Measurements from ENCODE around the gene SLC26A3.

Gene SLC26A3

DNA sequence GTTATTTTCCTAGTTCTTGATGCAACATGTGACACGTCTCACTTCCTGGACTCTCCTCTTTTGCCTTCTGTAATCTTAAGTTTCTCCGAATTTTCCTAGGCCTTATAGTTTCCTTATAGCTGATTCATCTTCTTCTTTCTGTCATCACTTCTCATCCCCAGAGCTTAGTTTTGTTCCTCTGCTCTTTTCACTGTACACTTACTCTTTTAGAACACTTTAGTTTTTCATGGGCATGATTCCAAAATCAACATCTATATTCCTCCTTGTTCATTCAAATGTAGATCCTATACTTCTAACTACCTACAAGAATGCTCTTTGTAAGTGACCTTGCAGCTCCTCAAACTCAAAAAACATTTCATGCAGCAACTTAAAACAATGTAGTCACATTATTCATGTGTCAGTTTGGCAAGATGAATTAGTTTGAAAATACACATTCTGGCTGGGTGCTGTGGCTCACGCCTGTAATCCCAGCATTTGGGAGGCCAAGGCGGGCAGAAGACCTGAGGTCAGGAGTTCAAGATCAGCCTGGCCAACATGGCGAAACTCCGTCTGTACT, 13.1 kb upstream of the SLC26A3 start:
- DNase-seq: no peak

DNA sequence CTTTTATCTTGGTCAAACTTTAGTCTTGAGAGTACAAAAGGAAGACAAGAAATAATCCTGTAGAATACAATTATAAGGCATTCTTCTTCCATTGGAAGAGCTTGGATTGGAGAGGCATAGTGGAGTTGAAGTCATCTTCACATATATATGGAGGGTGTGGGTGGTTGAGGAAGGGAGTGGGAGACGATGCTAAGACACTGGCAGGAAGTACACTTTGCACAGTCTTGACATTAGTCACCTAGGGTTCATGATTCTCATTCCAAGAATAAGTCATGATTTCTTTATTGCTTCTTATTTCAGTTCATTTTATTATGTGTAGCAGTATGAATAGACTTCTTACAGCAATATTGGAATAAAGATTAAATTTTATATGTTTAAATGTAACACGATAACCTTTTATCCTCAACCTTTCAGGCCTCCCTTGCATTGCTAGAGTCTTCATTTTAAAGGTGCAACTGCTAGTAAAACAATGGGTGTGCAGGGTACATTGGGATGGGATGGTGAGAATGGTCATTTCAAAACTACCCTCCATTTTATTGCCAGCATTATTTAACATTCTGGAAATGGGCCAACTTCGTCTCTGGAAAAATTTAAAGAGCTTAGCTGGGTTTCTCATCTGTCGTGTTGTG, 12.3 kb upstream of the SLC26A3 start:
- no peak for DNase-seq

DNA sequence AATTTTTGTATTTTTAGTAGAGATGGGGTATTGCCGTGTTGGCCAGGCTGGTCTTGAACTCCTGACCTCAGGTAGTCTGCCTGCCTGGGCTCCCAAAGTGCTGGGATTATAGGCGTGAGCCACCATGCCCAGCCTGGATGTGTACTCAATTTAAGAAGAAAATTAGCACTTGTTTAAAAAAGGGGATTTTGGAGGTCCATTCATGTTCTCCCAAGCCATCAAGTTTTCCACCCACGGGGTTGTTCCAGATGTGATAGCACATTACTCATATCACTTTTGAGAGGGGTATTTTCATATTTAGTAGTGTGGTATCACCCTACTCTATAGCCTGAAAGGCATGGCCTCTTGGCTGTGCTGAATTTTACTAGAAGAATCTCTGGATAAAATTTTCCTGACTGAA, 10.5 kb upstream of the SLC26A3 start:
- no peak for DNase-seq

DNA sequence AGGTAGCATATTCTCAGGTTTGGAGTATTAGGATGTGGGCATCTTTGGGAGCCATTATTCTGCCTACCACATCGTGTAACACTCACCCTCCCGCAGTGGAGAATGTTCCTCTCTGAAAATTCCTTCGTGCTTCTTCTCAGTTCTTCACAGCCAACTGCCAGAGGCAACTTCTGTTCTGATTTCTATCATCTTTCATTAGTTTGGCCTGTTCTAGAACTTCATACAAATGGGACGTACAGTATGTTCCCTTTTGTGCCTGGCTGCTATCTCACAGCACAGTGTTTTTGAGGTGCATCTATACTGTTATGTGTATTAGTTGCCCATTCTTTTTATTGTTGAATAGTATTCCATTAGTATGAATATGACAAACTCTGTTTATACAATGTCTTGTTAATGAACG, 8.9 kb upstream of the SLC26A3 start:
- DNase-seq: no peak

DNA sequence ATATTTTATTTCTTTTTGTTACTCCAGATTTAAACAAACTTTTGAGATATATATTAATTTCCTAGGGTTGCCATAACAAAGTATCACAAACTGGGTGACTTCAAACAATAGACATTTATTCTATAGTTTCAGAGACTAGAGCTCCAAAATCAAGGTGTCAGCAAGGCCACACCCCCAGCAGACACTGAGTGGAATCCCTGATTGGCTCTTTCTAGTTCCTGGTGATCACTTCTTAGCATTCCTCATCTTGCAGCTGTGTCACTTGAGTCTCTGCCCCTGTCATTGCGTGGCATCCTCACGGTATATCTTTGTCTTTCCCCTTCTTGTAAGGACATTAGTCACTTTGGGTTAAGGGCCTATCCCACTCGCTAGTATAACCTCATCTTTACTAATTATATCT, 7.6 kb upstream of the SLC26A3 start:
- no peak for DNase-seq

DNA sequence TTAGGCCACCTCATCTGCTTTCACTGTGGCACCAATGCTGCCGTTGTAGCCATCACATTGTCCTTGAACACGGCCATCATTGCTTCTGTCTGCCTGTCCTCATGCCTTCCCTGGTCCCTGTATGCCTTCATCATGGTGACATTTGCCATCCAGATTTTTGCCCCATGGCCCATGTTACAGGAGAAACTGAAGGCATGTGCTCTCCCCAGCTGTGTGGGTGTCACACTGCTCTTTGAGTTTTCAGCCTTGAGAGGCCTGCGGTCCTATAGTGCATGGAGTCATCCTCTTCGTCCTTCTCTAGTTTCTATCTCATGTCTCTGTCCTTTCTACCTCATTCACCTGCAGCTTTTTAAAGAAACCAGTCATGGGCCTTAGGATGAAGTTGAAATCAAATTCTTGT, 6.2 kb upstream of the SLC26A3 start:
- DNase-seq: no peak

DNA sequence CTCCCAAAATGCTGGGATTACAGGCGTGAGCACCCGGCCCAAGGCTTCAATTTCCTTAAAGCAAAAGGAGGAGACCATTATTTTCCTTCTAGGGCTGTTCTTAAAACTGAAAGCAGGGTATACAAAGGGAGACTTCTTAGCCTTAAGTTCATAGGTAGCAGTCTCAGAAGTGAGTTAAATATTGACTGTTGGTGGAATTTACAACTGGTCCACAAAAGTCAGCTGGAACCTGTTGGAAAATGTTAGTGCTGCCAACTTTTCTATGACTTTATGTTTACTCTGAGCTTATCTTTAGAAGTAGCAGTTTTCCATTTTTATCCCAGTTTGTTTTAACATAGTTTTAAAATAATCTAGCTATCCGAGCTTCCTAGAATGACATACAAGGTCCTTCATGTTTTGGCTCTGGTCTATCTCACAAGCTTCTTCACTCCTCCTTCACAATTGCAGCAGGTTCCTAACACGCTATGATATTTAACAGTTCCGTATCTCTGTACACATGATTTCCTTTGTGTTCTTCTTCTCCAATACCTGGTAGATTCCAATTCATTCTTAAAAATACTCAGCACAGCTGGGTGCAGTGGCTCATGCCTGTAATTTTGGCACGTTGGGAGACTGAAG, 3.3 kb downstream of the SLC26A3 start:
- no peak for DNase-seq

DNA sequence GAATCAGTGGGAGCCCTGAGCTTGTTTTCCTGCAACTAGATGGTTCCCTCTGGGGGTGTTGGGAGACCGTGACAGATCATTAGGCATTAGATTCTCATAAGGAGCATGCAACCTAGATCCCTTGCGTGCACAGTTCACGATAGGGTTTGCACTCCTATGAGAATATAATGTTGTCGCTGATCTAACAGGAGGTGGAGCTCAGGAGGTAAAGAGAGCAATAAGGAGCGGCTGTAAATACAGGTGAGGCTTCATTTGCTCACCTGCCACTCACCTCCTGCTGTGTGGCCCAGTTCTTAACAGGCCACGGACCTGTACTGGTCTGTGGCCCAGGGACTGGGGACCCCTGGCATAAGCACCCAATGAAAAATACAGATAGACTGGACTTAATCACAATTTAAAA, 10.7 kb downstream of the SLC26A3 start:
- no peak for DNase-seq

DNA sequence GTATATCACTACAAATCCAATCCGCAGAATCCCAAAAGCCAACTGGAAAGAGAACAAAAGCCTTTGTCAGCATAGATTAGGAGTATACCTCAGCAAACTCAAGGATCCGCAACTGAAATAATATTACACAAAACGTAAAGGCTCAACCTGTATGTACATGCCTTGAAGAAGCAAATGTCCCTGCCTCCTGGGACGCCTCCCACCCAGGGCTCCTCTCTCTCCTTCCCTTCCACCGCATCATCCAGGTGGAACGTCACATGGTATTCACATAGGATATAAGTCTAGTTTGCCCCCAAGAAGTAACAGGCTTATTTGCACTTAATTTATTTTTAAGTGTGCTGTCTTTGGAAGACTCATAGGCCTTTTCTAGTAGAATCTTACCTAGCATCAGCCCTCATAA, 13.4 kb downstream of the SLC26A3 start:
- DNase-seq: no peak

DNA sequence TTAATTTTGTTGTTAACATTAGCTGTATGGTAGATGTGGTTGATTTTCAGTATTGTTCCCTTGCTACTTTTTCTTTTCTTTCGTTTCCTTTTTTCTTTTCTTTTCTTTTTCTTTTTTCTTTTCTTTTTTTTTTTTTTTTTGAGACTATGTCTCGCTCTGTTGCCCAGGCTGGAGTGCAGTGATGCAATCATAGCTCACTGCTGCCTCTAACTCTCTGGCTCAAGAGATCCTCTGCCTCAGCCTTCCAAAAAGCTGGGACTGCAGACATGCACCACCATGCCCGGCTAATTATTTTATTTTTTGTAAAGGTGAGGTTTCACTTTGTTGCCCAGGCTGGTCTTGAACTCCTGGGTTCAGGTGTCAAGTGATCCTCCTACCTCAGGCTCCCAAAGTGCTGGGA, 14.4 kb downstream of the SLC26A3 start:
- no peak for DNase-seq

DNA sequence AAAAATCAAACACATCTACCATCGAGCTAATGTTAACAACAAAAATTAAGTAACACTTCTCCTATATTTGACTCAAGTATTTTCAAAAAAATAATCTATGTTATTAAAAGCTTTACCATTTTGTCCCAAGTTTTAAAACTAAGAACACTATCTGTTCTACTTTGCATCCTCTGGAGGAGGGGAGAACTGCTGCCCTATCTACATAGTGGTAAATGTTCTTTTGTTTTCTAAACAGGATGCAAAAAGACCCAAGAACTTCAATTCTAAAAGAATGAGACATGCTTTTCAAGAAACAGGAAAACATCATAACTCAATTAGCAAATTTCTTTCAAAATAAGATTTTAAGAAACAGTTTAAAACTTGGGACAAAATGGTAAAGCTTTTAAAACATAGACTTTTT, 14.8 kb downstream of the SLC26A3 start:
- DNase-seq: no peak

DNA sequence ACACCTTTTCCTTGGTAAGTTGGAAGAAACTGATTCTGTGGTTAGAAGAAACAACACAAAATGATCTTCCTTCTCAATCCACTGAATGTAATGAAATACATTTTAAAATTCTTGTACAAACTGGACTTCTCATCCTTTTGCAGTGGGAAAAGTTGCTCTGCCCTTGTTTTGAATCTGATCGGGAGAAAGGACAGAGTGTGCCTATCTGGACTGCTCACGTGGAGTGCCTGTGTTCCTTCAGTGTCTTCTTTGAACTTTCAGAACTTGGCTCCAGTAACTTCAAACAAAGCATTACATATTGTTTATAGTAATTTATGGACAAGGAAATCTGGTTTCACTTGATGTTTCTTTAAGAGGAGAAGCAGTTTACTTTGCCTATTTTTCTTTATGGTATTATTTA, 17.1 kb downstream of the SLC26A3 start:
- DNase-seq: no peak

DNA sequence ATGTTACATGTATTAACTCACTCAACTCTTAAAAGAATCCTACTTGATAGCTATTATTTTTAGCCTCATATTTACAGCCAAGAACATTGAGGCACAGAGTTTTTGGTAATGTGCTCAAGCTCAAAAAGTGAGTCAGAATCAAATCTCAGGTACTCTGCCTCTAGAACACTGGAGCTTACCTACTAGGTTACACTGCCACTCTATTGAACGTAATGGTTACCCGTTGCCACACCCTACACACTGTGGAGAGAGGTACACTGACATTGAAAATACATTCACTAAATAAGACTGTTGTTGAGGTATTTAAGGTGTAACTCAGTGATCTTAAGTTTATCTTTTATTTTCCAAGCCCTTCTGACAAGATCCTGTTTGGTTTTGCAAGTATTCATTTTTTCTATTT, 17.9 kb downstream of the SLC26A3 start:
- no peak for DNase-seq

DNA sequence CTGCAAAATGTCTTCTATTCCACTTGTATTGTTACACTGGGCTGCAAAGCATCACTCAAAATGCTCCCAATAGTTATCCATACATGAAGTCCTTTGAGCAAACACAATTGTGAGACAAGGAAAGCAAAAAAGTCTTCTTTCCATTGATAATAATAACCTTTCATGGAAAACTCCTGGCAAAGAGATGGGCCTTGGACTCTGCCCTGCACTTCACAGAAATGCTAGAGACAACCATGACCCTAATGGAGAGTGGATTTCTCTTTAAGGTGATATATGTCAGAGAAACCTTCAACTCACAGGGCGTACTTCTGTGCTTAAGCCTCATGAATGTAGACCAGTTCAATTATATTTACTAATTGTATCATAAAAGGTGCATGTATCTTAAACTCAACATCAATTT, 19.4 kb downstream of the SLC26A3 start:
- DNase-seq: no peak

DNA sequence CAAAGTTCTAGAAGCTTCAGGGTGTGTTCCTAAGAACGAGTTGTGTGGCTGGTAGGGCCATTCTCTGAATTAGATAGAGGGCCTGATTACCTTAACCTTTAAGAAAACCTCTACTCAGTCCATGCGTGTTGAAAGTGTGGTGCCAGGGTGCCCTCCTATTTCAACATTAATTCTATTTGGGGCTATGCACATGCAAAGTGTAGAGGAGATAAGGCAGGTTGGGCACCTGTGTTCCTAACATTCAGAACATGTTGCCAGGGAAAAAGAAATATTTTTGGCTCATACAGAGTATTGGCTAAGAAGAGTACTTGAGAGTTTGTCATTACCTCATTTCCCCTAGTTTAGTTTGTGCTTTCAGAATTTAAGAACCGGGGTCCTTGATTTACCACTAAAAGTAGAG, 20.6 kb downstream of the SLC26A3 start:
- no peak for DNase-seq

DNA sequence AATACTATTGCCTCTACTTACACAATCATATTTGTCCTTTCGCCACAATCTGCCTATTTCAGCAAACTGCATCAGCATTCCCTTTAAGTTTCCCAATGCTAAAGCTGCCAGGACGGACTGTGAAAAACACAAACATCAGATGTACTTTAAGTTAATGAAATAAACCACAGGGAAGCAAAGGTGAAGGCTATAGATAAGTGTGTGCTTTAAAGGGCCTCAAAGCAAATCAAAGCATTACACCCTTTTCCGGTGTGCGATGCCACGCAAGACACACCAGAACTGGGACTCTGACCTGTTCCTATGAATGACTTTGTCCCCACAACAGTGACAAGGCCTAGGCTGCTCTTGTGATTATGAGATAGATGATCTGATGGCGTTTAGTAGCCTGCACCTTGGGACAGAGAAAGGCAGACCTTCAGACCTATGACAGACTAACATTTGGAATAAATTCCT, 23.4 kb downstream of the SLC26A3 start:
- DNase-seq: no peak

DNA sequence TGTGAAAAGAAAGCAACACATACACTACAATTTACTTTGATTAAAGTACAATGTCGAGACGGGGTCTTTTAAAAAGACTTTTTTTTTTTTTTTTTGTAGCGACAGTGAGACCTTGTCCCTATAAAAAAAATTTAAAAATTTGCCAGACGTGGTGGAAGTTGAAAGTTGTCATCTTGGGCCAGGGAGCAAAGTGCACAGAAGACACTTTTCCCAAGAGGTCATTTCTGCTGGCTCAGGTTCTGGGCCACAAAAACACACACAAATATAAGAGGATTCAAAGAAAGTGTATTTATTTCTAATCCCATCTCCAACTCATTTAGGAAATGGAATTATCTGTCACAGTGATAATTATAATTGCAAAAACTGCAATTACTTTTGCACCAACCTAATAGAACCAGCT, 24.7 kb downstream of the SLC26A3 start:
- no peak for DNase-seq

DNA sequence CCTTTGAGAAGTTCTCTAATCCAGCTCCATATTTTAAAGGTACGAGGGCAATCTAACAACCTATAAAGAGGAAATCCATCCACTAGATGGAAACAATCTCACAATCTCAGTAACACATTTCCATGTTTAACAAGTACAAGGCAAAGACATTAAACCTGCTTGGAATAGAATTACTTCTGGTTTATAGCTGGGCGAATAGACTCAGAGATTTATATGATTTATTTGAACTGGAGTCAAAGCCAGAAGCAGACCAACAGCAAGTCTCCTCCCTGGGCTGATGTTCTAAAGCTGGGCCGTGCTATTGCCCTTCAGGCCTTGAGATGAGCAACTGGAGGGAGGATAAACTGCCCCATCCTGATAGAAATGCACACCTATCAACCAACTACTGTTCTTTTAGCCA, 25.3 kb downstream of the SLC26A3 start:
- no peak for DNase-seq

DNA sequence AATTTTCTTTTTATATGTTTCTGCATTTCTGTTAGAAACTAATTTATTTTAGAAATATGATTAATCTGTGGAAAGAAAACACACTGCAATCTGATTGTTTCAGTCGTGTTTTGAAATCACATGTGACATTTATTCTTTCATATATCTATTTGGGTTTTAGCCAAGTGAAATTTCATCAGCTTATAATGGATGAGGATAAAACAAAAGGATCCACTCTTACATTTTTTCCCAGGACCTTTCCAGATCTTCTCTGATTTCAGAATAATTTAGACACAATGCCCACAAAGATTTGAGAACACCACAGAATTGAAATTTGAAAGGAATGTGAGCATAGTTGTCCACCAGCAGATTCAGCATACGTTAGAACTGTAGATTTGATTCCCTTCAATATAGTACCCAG, 30.0 kb downstream of the SLC26A3 start:
- no peak for DNase-seq

DNA sequence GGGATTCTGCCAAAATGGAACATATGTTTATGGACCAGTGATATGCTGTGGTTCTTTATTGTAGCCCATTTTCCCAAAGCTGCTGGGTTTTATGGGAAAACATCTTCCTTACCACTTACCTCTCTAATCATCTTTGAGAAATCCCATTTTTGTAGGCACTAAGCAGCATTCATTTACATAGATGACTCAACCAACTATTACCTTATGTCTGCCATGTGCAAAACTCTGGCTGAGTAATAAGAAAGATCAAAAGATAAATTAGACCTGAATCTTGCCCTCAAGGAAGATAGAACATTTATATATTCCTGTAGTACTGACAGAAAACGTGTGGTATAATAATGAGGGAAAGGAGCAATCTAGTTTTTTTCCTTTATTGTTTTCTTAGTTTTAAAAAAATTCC, 34.8 kb downstream of the SLC26A3 start:
- no peak for DNase-seq

DNA sequence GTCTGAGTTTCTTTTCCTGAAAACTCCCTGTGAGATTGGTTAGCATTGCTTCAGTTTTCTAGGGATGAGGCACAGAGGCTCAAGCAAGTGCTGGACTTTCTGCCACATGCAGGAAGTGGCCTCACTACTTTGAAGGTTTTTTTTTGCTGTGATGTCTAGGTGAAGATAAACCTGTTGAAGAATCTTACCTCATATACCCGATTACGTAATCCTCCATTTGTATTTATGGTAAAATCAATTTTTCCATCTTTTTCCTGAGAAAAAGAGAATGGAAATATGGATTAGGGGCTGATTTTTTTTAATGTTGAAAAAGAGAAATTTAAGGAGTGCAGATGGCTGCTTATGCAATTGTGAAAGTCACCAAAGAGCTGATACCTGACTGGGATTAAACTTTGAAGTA, 35.6 kb downstream of the SLC26A3 start:
- DNase-seq: no peak

DNA sequence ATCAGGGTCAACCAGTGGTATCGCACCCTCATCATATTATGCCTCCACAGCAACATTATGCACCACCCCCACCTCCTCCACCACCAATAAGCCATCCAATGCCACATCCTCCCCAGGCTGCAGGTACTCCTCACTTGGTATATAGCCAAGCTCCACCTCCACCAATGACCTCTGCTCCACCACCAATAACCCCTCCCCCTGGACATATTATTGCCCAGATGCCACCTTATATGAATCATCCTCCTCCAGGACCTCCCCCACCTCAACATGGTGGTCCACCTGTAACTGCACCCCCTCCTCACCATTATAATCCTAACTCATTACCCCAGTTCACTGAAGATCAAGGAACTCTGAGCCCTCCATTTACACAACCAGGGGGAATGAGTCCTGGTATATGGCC, 44.4 kb downstream of the SLC26A3 start:
- peak in 1 of 58 donors; percentile 2 for DNase-seq

DNA sequence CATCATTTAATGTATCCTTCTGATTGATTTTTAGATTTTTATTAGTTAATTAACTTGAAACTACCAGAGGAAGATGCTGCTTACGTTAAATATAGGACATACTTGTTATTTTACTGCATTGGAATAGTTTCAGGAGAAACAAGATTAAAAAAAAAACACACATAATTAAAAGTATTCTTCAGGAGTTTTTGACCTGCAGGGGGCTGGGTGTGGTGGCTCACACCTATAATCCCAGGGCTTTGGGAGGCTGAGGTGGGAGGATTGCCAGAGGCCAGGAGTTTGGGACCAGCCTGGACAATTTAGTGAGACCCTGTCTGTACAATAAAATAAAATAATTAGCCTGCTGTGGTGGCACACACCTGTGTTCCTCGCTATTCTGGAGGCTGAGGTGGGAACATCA, 48.4 kb downstream of the SLC26A3 start:
- DNase-seq: no peak

All from anterior cingulate cortex (tissue), 58 donors.